ENCODE measurements around the gene CASZ1. TPM values are rescaled to one million over a fixed set of nuclear protein-coding genes. Genes with fewer than 3 reads are reported as not detected.

The CASZ1 gene
- total RNA-seq, 1 donor = 0.09 TPM

GRCh38 chr1:10647414-10648170 is 148.9 kb downstream of the CASZ1 start:
- no peak for DNase-seq (ENCODE audit: low read depth)
- no peak overlapping the region for H3K4me3 ChIP-seq (ENCODE audit: low read depth, low read length)
- no peak for TF ChIP-seq CTCF (IDR thresholded peaks at IDR 0.05; ENCODE audit: insufficient read depth, low read length)

DNA sequence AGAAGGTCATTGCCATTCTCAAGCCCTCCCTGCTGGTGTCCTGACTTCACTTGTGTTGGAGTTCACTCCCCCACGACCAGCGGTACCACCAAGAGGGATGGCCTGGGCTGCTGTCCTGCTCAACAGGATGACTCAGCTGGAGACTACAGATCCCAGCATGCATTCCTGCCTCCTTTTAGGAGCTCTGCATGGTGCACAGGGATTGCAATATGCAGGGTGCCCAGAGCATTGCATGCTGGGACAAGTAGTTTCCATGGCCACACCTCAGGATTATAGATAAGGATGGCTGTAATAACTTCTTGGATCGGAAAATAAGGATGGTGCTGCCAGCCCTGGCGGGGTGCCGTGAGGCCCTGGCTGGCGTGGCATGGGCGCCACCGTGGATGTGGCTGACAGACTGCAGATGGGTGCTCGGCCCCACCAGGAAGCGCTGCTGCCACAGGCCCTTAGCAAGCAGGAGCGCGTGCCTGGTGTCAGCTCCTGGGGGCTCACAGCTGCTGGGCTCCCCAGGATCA is 150.0 kb downstream of the CASZ1 start:
- H3K4me3 ChIP-seq (ENCODE audit: low read depth, low read length) = no peak overlapping the region
- TF ChIP-seq CTCF (IDR thresholded peaks at IDR 0.05; ENCODE audit: insufficient read depth, low read length) = no peak
- DNase-seq (ENCODE audit: low read depth) = peak; percentile 51

- TF ChIP-seq CTCF (IDR thresholded peaks at IDR 0.05; ENCODE audit: insufficient read depth, low read length) = no peak
- peak; percentile 32 for DNase-seq (ENCODE audit: low read depth)
These were observed 151.9 kb downstream of the CASZ1 start for GRCh38 chr1:10644307-10645128.

GRCh38 chr1:10643607-10644306 is 152.7 kb downstream of the CASZ1 start:
- no peak for DNase-seq (ENCODE audit: low read depth)
- no peak for TF ChIP-seq CTCF (IDR thresholded peaks at IDR 0.05; ENCODE audit: insufficient read depth, low read length)
- H3K4me3 ChIP-seq (ENCODE audit: low read depth, low read length) = no peak overlapping the region

More at GRCh38 chr1:10644307-10645128, 151.9 kb downstream of the CASZ1 start:
- H3K4me3 ChIP-seq (ENCODE audit: low read depth, low read length) = no peak overlapping the region

- no peak for DNase-seq (ENCODE audit: low read depth)
- H3K4me3 ChIP-seq (ENCODE audit: low read depth, low read length) = no peak overlapping the region
- no peak for TF ChIP-seq CTCF (IDR thresholded peaks at IDR 0.05; ENCODE audit: insufficient read depth, low read length)
These were observed 153.9 kb downstream of the CASZ1 start for GRCh38 chr1:10642403-10643080.

DNA sequence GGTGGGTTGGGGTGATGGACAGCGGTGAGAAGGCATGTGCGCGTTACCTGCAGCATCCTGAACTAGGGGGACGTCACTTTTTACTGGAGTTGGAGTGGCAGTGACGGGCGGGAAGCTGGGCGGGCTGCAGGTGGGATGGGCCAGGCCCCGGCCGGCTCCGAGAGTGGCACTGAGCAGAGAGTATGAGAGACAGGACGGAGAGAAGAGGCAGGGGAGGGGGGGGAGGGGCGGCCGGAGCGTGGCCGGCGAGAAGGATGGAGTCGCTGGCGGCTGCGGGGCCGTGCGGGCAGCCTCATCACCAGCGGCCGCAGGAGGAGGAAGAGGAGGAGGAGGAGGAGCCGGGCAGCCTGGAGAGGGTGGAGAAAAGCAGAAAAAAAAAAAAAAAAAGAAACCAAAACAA is 154.5 kb downstream of the CASZ1 start:
- TF ChIP-seq CTCF (IDR thresholded peaks at IDR 0.05; ENCODE audit: insufficient read depth, low read length) = no peak
- DNase-seq (ENCODE audit: low read depth) = no peak
- no peak overlapping the region for H3K4me3 ChIP-seq (ENCODE audit: low read depth, low read length)
